Activated CD4-positive, alpha-beta memory T cell treated with anti-CD3 and anti-CD28 coated beads for 36 hours (primary cell): ENCODE data around the gene OBP2A. TPM values are rescaled to one million over a fixed set of nuclear protein-coding genes. Genes with fewer than 3 reads are reported as not detected.

Experiments used
- CTCF ChIA-PET: fragments of 350-600 bp; sonication (Branson Sonifier 250); formaldehyde crosslinking; loops from one replicate; lab custom pipeline; 2021; ENCODE audit warnings: antibody characterized with exemption, inconsistent platforms; lab: Charles Lee
- POLR2A ChIA-PET: fragments of 350-600 bp; sonication (Branson Sonifier 250); formaldehyde crosslinking; loops from one replicate; lab custom pipeline; 2021; ENCODE audit warnings: antibody characterized with exemption; lab: Charles Lee
- DNase-seq: peaks from one replicate; pipeline ENCODE4 v3.0.0-alpha.2; 2020
- H3K27ac Mint-ChIP-seq: one replicate; pipeline ENCODE4 v1.8.0; 2021; ENCODE audit warnings: mixed read lengths
- H3K27me3 Mint-ChIP-seq: one replicate; pipeline ENCODE4 v1.8.0; 2021; ENCODE audit warnings: mixed read lengths
- H3K36me3 Mint-ChIP-seq: one replicate; pipeline ENCODE4 v1.8.0; 2021; ENCODE audit warnings: mixed read lengths
- H3K4me1 Mint-ChIP-seq: one replicate; pipeline ENCODE4 v1.8.0; 2021; ENCODE audit warnings: low read depth, mixed read lengths
- H3K4me3 Mint-ChIP-seq: one replicate; pipeline ENCODE4 v1.8.0; 2021; ENCODE audit warnings: mild to moderate bottlenecking, mixed read lengths
- H3K9me3 Mint-ChIP-seq: one replicate; pipeline ENCODE4 v1.8.0; 2021; ENCODE audit warnings: mixed read lengths
- intact Hi-C: fragments of 100-400 bp; cut with micrococcal nuclease; formaldehyde crosslinking; loops from one replicate; pipeline ENCODE4 v1.15.1; 2023
- total RNA-seq, 2 experiments: library from RNA; stranded (reverse); gene quantifications; one replicate each; pipeline ENCODE4 v1.2.3, GENCODE V29; 2021

OBP2A gene
- total RNA-seq, 2 experiments from 2014 or later = not detected

GRCh38 chr9:135589596-135590485 is 43.9 kb downstream of the OBP2A start:
- POLR2A ChIA-PET = no interaction called here
- intact Hi-C loops = no loop called here
- CTCF ChIA-PET = interaction anchor here (1.0 kb wide), 1 partner anchor 14 kb away, joined by 3 read pairs; no protein-coding TSS in a partner anchor
- Mint-ChIP-seq H3K4me3 (no peak overlapping the region), H3K4me1 (no peaks in the 10 kb centered on the region), H3K27ac (no peak overlapping the region), H3K36me3 (no peaks in the 10 kb centered on the region), H3K9me3 (peaks cover under 1% of the 10 kb centered on the region), H3K27me3 (peaks cover 8% of the 10 kb centered on the region)
- no peak for DNase-seq

- Mint-ChIP-seq H3K4me3 (no peak overlapping the region), H3K9me3 (peaks cover 2% of the 10 kb centered on the region), H3K27ac (no peak overlapping the region), H3K27me3 (peaks cover 8% of the 10 kb centered on the region), H3K4me1 (no peaks in the 10 kb centered on the region), H3K36me3 (no peaks in the 10 kb centered on the region)
- ChIA-PET CTCF (interaction anchor here (1.0 kb wide), 1 partner anchor 13 kb away, joined by 3 read pairs; no protein-coding TSS in a partner anchor), POLR2A (no interaction called here)
- no peak for DNase-seq
- intact Hi-C loops = no loop called here
These were observed 44.7 kb downstream of the OBP2A start for GRCh38 chr9:135590486-135591079.

GRCh38 chr9:135591506-135592330 is 45.8 kb downstream of the OBP2A start:
- POLR2A ChIA-PET = no interaction called here
- H3K4me3 Mint-ChIP-seq = no peak overlapping the region
- no peak for DNase-seq
- no peak overlapping the region for H3K27ac Mint-ChIP-seq
- no peaks in the 10 kb centered on the region for H3K36me3 Mint-ChIP-seq
- CTCF ChIA-PET = no interaction called here
- intact Hi-C loops = no loop called here
- peaks cover 12% of the 10 kb centered on the region for H3K27me3 Mint-ChIP-seq
- H3K9me3 Mint-ChIP-seq = peaks cover 2% of the 10 kb centered on the region
- H3K4me1 Mint-ChIP-seq = no peaks in the 10 kb centered on the region

GRCh38 chr9:135592331-135592590 is 46.3 kb downstream of the OBP2A start:
- intact Hi-C loops = no loop called here
- H3K27ac Mint-ChIP-seq = no peak overlapping the region
- H3K9me3 Mint-ChIP-seq = peaks cover 2% of the 10 kb centered on the region
- no peaks in the 10 kb centered on the region for H3K36me3 Mint-ChIP-seq
- no peak for DNase-seq
- H3K4me1 Mint-ChIP-seq = no peaks in the 10 kb centered on the region
- ChIA-PET POLR2A (no interaction called here), CTCF (no interaction called here)
- peaks cover 12% of the 10 kb centered on the region for H3K27me3 Mint-ChIP-seq
- no peak overlapping the region for H3K4me3 Mint-ChIP-seq

GRCh38 chr9:135592625-135593024 is 46.7 kb downstream of the OBP2A start:
- CTCF ChIA-PET = no interaction called here
- DNase-seq = no peak

GRCh38 chr9:135596211-135596610 is 50.3 kb downstream of the OBP2A start:
- no peak for DNase-seq
- H3K36me3 Mint-ChIP-seq = no peaks in the 10 kb centered on the region
- POLR2A ChIA-PET = no interaction called here
- no peak overlapping the region for H3K4me3 Mint-ChIP-seq
- H3K9me3 Mint-ChIP-seq = peaks cover 2% of the 10 kb centered on the region
- H3K4me1 Mint-ChIP-seq = no peaks in the 10 kb centered on the region
- intact Hi-C loops = no loop called here
- peaks cover 13% of the 10 kb centered on the region for H3K27me3 Mint-ChIP-seq
- CTCF ChIA-PET = interaction anchor here (0.9 kb wide), 1 partner anchor 7 kb away, joined by 3 read pairs; no protein-coding TSS in a partner anchor
- no peak overlapping the region for H3K27ac Mint-ChIP-seq

More at GRCh38 chr9:135592625-135593024, 46.7 kb downstream of the OBP2A start:
- H3K4me3 Mint-ChIP-seq = no peak overlapping the region
- peaks cover 2% of the 10 kb centered on the region for H3K9me3 Mint-ChIP-seq
- H3K27me3 Mint-ChIP-seq = peaks cover 12% of the 10 kb centered on the region
- intact Hi-C loops = no loop called here
- H3K27ac Mint-ChIP-seq = no peak overlapping the region
- no peaks in the 10 kb centered on the region for H3K36me3 Mint-ChIP-seq
- H3K4me1 Mint-ChIP-seq = no peaks in the 10 kb centered on the region
- POLR2A ChIA-PET = no interaction called here

Other genes with a start within 250 kb of the OBP2A start
- gene PPP1R26, start 66.3 kb upstream of the OBP2A start, total RNA-seq = 1 to 10 TPM; 3.5 to 4.9 TPM
- gene MRPS2, start 45.4 kb upstream of the OBP2A start, total RNA-seq = 10 to 100 TPM; 42.2 to 42.7 TPM
- gene LCN1, start 24.7 kb upstream of the OBP2A start, total RNA-seq = not detected
- gene PAEP, start 15.6 kb downstream of the OBP2A start, total RNA-seq = not detected
- not detected for gene GLT6D1, start 93.4 kb downstream of the OBP2A start, total RNA-seq
- not detected for gene LCN9, start 117.2 kb downstream of the OBP2A start, total RNA-seq
- not detected for gene SOHLH1, start 153.4 kb downstream of the OBP2A start, total RNA-seq
- not detected for gene KCNT1, start 156.1 kb downstream of the OBP2A start, total RNA-seq